Progenitor cell of endocrine pancreas (in vitro differentiated cells): ENCODE results near the gene DEFB124. TPM values are rescaled to one million over a fixed set of nuclear protein-coding genes. Genes with fewer than 3 reads are reported as not detected.

Experiments
- DNase-seq: peaks from one replicate; pipeline ENCODE4 v3.0.0; 2021; ENCODE audit warnings: low spot score; ENCODE audit not compliant: unreplicated experiment
- H3K27ac Mint-ChIP-seq: 2 replicates; pipeline ENCODE4 v1.8.0; 2021; ENCODE audit warnings: mild to moderate bottlenecking, moderate library complexity, mixed read lengths
- H3K27me3 Mint-ChIP-seq: 2 replicates; pipeline ENCODE4 v1.8.0; 2021; ENCODE audit warnings: mixed read lengths
- H3K36me3 Mint-ChIP-seq: 2 replicates; pipeline ENCODE4 v1.8.0; 2022; ENCODE audit warnings: mixed read lengths; ENCODE audit not compliant: insufficient read depth
- H3K4me1 Mint-ChIP-seq: 2 replicates; pipeline ENCODE4 v1.8.0; 2021; ENCODE audit warnings: low read depth, mixed read lengths
- H3K4me3 Mint-ChIP-seq: 2 replicates; pipeline ENCODE4 v1.8.0; 2021; ENCODE audit warnings: low read depth, mild to moderate bottlenecking, moderate library complexity, mixed read lengths
- H3K9me3 Mint-ChIP-seq: 2 replicates; pipeline ENCODE4 v1.8.0; 2021; ENCODE audit warnings: low read depth, mixed read lengths
- total RNA-seq: library from RNA; stranded (reverse); gene quantifications from 2 replicates; pipeline ENCODE4 v1.2.1, GENCODE V29; 2021
- TF ChIP-seq, protein P1 (sequence below): fragments of 200-600 bp; sonication (generic); IDR thresholded peaks from one replicate; pipeline ENCODE4 v1.5.0; 2021; ENCODE audit warnings: antibody characterized with exemption, mild to moderate bottlenecking; ENCODE audit not compliant: unreplicated experiment

DEFB124 gene
- total RNA-seq, 1 donor from 2014 or later = not detected

- Mint-ChIP-seq H3K4me1 (no peaks in the 10 kb centered on the region), H3K27ac (no peak overlapping the region), H3K9me3 (peaks cover 44% of the 10 kb centered on the region), H3K36me3 (peaks cover 4% of the 10 kb centered on the region), H3K4me3 (no peak overlapping the region), H3K27me3 (peaks cover 6% of the 10 kb centered on the region)
- no peak for DNase-seq
- TF ChIP-seq, protein P1, sequence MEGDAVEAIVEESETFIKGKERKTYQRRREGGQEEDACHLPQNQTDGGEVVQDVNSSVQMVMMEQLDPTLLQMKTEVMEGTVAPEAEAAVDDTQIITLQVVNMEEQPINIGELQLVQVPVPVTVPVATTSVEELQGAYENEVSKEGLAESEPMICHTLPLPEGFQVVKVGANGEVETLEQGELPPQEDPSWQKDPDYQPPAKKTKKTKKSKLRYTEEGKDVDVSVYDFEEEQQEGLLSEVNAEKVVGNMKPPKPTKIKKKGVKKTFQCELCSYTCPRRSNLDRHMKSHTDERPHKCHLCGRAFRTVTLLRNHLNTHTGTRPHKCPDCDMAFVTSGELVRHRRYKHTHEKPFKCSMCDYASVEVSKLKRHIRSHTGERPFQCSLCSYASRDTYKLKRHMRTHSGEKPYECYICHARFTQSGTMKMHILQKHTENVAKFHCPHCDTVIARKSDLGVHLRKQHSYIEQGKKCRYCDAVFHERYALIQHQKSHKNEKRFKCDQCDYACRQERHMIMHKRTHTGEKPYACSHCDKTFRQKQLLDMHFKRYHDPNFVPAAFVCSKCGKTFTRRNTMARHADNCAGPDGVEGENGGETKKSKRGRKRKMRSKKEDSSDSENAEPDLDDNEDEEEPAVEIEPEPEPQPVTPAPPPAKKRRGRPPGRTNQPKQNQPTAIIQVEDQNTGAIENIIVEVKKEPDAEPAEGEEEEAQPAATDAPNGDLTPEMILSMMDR = no peak
Observed at GRCh38 chr20:31485450-31486339, 10.8 kb upstream of the DEFB124 start.

DNA sequence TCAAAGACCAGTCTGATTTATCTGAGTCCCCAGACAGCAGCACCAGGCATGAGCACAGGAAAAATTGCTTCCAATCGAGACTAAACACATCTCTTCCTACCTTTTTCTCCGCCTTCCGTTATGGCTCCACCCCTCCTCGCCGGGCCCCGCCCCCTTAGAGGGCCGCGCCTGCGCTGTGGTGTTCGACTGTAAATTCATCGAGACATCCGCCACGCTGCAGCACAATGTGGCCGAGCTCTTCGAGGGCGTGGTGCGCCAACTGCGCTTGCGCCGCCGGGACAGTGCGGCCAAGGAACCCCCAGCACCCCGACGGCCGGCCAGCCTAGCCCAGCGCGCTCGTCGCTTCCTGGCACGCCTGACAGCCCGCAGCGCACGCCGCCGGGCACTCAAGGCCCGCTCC lies 9.1 kb upstream of the DEFB124 start:
- Mint-ChIP-seq H3K4me3 (no peak overlapping the region), H3K36me3 (peaks cover 4% of the 10 kb centered on the region), H3K27me3 (peaks cover 6% of the 10 kb centered on the region), H3K27ac (no peak overlapping the region), H3K4me1 (no peaks in the 10 kb centered on the region), H3K9me3 (peaks cover 45% of the 10 kb centered on the region)
- TF ChIP-seq, protein P1 = no peak
- no peak for DNase-seq

DNA sequence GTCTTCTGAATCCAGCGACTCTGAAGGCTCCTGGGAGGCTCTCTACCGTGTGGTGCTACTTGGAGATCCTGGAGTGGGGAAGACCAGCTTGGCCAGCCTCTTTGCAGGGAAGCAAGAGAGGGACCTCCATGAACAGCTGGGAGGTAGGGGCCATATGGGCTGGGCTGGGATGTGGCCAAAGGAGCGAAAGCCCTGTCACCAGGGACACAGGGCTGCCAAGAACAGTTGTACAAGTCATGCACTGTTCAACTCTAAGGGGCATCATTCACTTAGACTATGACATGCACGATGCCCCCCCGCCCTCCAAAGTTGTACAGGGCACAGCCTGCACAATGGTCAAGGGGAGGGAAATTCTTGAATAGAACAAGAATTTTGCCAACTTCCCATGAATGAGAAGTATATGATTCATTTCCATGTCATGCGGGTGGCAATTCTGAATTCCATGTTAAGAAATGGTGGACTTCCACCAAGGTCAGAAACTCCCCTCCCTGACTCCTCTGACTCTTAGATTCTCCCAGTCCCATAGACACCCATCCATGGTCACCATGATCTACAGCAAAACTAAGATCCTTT lies 1.8 kb upstream of the DEFB124 start:
- H3K36me3 Mint-ChIP-seq = peaks cover 10% of the 10 kb centered on the region
- peaks cover 10% of the 10 kb centered on the region for H3K27me3 Mint-ChIP-seq
- TF ChIP-seq, protein P1 = no peak
- no peak overlapping the region for H3K4me3 Mint-ChIP-seq
- no peak overlapping the region for H3K27ac Mint-ChIP-seq
- H3K9me3 Mint-ChIP-seq = peaks cover 50% of the 10 kb centered on the region
- no peak for DNase-seq
- no peaks in the 10 kb centered on the region for H3K4me1 Mint-ChIP-seq

- no peaks in the 10 kb centered on the region for H3K4me1 Mint-ChIP-seq
- no peak overlapping the region for H3K27ac Mint-ChIP-seq
- peaks cover 45% of the 10 kb centered on the region for H3K9me3 Mint-ChIP-seq
- H3K36me3 Mint-ChIP-seq = peaks cover 6% of the 10 kb centered on the region
- peaks cover 8% of the 10 kb centered on the region for H3K27me3 Mint-ChIP-seq
- DNase-seq = no peak
- TF ChIP-seq, protein P1 = no peak
- H3K4me3 Mint-ChIP-seq = no peak overlapping the region
Observed at GRCh38 chr20:31476294-31476585, 1.3 kb upstream of the DEFB124 start.

- peaks cover 43% of the 10 kb centered on the region for H3K9me3 Mint-ChIP-seq
- H3K4me1 Mint-ChIP-seq = no peaks in the 10 kb centered on the region
Observed at GRCh38 chr20:31475472-31476293, 756 bp upstream of the DEFB124 start.

More at GRCh38 chr20:31475472-31476293, 756 bp upstream of the DEFB124 start:
- no peak overlapping the region for H3K27ac Mint-ChIP-seq
- H3K4me3 Mint-ChIP-seq = no peak overlapping the region
- TF ChIP-seq, protein P1 = no peak
- DNase-seq = no peak
- peaks cover 8% of the 10 kb centered on the region for H3K27me3 Mint-ChIP-seq
- H3K36me3 Mint-ChIP-seq = peaks cover 6% of the 10 kb centered on the region
